Cortex of kidney (tissue), 1 donor: ENCODE results near the gene GABBR2.

Experiments used
- DNase-seq: peaks from one replicate; lab custom pipeline; 2025; lab: John Stamatoyannopoulos, UW

GABBR2 gene

DNA sequence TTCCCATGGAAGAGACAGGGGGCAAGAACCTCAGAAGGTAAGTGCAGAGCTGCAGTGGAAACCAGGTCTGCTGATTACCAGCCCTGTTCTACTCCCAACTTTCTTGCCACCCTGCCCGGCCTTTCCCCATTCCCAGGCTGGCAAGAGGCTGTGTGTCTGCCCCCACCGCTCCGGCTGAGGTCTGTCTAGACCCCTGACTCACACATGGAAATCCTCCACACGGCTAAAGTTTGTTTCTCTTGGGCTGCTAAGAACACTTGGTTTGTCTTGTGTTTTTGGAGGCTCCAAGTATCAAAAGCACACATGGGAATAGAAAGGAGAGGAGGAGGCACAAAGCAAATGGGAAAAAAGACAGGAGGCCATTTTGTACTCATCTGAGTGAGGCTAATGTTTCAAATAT, 168.3 kb downstream of the GABBR2 start:
- no peak for DNase-seq

DNA sequence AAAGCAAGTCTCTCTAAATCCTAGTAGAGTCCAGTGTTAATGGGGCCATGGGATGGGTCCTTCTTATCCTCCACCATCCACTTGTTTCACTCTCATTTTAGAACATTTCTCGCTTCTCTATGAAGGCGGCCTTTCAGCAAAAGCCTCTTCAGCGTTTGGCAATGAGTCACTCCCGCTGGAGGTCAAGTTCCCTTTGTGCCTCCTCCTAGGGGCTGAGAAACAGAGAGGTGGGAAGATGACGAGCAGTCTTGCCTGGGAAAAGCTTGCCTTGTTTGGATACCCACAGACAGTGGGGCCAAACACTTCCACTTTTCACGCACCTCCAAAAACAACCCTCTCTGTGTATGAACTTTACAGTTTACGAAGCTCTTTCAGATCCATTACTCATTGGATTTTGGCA, 168.8 kb downstream of the GABBR2 start:
- no peak for DNase-seq

DNA sequence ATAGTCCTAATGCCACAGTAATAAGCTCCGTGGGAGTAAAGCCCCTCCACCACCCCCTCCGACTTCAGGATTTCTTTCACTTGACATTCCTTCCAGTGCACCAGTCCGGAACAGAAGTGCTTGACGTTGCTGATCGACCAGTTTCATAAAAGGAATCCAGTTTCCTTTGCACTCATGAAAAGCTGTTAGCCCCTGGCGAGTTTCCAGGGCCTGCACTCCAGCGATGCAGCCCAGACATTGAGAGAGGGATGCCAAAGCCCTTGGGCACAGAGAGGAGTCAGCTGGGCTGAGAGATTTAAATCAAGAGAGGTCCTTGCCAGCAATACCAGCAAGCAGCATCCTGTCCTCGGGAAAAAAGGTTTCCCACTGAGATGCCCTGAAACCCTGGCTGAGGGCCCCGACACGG, 170.1 kb downstream of the GABBR2 start:
- DNase-seq = no peak

DNA sequence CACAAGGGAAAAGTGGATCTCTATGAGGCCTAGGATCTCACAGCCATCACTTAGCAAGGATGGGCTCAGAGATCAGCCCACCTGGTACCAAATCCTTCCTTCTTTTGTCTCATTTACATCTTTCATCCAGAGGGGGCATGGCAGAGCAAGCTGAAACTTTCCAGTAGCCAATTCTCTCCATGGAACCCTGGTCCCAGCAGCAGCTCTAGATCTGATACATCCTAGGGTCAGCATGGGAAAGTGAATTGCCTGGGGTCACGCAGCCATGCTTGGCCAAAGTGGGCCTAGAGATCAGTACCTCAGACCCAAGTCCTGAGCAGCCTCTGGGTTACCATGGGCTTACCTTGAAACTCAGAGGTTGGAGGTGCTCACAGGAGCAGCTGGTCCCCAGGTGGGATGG, 170.5 kb downstream of the GABBR2 start:
- DNase-seq = no peak

DNA sequence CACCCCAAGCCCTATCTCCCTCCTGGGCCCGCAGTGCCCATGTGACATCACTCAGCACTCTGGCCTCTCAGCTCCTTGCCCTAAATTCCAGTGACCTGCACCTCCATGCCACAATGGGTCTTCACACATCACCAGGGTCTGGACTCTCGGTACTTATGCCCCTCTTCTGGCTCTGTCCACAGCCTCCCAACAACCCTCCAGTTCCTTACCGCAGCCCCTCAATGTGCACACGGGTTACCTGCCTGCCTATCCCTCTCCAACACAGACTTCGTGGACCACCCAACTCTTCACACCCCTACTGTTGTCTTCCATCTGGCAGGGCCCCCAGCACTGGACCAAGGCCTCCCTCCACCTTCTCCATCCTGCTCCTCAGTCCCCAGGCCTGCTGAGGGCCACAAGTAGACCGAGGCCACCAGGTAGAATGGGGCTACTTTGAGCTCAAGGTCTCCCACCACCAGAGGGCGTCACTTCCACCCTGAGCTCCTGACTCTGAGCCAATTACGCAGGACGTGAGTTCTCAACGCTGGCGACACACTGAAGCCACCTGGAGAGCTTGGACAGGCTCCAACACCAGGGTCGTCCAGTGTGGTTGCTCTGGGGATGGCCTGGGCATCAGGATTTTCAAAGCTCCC, 172.1 kb downstream of the GABBR2 start:
- DNase-seq = no peak

DNA sequence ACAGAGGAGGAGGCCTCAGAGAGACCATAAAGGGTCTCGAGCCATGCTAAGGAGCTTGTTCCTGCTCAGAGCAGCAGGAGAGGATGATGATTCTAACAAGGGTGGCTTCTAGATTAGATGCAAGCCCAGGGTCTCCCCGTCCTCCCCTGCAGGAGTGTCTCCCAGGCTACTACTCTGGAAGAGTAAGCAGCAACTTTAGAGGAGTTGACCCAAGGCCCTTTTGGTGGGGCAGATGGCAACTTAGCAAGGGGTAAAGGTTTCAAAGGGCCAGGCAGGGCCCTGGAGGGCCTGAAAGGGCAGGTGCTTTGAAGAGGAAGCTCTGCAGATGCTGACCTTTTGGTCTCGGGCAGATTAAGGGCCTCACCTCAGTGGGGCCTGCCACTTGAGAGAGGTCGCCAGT, 174.9 kb downstream of the GABBR2 start:
- DNase-seq = no peak

DNA sequence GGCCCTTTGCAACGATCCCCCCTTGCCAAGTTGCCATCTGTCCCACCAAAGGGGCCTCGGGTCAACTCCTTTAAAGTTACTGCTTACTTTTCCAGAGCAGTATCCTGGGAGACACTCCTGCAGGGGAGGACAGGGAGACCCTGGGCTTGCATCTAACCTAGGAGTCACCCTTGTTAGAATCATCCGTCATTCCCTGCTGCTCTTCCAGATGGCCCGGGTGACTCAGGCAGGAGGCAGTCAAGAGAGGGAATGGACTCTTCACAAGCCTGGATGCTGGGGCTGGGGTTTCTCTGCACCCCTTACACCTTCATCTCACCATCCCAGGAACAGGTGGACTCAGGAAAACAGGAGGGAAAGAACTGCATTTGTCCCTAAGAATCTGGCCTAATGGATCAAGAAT, 175.6 kb downstream of the GABBR2 start:
- DNase-seq = no peak

DNA sequence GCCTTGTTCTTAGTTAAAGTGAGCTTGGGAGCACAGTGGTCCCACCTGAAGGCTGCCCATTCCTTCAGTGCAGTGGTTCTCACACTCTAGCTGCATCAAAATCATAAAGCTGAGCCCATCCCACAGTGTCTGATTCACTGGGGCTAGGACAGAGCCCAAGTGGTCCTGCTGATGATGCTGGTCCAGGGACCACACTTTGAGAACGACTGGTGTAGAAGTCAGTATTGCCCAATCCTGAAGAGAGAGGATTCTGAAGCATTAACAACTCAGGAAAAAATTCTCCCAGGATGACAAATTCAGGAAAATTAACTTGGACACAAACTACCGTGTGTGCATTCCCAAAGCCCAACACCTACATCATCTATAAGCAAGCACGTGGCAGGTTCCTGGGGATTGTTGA, 176.2 kb downstream of the GABBR2 start:
- no peak for DNase-seq

DNA sequence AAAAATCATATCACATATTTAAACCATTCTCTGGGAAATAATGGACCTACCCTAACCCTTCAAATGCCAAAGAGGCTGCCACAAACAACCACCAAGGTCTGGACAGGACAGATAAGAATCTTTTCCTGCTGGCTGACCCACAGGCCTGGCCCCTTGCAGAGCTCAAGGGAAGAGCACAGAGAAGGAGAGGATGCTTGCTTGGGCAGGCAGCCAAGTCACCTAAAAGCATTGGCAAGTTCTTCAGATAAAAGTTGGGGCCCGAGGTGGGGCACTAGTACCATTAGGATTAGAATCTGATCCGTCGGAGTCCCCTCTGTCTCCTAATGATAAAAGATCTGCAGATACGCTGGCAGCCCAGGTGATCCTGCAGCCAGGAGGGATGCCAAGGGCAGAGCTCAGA, 176.6 kb downstream of the GABBR2 start:
- no peak for DNase-seq

DNA sequence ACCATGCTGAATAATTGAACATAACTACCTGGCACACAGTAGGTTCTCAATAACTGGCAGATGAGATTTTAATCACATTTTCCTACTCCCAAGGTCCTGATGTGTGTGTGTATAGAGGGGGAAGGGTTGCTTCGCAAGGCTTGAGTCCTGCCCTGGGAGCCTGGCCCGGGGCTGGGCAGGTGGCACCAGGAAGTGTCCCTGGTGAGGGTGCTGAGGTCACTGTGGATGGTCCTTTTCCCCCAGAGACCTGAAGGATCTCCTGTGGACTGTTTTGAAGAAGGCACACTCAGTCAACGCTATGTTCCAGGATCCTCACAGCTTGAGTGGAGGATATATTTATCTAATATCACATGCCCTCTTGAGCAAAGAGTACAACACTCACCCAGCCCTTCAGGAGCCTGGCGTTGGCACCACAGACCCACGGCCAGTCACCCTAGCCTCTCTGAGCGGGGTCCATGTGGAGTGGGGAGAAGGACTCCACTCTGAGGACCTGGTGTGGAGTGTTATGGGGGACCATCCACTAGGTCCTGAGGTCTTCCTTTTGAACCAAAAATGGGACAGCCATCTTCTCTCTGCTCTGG, 177.8 kb downstream of the GABBR2 start:
- DNase-seq = no peak

DNA sequence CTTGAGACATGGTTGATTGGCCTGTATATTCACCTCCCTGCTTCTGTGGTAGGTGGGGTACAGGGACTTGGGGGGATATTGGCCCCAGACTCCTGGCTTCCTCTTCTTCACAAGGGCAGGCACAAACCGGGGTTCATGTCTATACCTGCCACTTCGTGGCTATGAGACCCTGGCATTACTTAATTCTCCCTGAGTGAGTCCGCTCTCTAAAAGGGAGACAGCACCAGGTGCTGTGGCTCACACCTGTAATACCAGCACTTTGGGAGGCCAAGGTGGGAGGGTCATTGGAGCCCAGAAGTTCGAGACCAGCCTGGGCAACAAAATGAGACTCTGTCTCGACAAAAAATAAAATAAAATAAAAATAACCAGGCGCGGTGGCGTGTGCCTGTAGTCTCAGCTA, 178.5 kb downstream of the GABBR2 start:
- no peak for DNase-seq

DNA sequence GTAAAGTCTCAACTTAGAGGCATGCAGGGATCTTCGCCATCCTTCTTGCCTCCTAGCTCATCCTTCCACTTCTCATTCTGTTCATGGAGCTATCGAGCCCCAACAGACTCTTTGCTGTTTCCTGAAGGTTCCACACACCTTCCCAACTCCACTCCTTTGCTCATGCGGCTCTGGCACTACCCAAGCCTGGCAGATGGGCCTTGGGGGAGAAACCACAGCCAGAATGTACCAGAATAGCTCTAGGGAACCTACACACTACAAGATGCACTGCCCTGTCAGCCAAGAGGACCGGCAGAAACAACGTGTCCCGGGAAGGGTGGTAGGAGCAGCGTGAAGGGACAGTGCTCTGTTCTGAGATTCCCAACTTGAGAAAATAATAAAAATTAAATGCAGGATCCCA, 178.9 kb downstream of the GABBR2 start:
- no peak for DNase-seq

DNA sequence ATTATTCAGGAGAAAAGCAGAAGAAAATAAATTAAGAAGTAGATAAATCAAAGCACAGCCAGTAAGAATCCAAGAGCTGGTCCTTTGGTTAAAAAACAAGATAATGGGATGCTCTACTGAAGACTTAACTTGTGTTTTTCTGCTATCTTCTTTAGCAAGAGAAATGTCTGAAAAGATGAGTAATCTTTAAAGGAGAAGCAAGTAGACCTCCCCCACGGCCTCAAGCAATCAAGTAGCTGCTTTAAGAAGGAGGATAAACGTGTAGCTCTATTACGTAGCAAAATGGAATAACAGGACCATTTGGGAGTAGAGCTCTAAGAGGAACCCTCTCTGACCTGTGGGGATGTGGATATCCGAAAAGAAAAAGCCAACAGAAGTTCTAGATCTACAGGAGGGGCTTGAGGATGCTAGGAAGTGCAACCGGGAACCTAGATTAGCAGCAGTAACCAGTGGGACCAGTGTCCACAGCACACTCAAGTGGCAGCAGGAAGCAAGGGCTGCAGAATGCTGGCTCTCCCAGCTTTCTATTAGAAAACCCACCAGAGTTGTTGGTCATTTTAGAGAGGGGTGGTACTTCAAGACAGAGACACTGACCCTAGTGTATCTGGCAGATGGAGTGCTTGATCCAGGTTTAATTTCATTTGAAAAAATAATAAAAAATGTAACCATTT, 185.4 kb downstream of the GABBR2 start:
- no peak for DNase-seq

DNA sequence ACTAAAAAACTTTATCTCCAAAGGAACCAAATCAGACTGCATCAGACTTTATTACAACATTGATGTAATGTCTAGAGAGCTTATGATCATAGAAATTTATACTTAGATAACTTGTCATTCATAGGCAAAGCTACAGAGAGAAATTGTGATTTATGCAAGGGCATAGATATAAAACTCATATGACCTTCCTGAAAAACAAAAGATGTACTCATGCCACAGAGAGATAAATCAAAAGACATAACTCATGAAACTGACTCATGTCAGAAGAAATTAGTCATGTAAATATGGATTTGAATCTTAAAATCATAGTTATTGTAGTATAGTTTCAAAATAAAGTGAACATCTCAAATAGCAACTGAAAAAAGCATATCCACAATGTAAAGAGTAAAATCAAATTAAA, 186.2 kb downstream of the GABBR2 start:
- DNase-seq = no peak

DNA sequence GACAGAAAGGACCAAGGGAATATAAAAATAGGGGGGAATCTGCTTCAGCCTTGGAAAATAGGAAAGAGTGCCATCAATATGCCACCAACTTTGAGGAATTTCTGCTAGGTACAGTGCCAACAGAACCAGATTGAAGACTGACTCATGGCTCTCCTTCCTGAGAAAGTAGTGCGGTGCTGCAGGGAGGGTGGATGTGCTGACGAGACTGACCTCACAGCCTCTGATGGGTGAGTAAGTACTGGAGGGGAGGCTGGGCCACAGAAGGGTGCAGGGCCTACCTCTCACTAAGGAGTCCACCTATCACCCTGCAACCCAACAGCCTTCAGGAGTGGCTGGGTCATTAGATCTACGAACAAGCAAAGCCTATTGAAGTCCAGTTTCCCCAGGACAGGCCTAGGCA, 187.6 kb downstream of the GABBR2 start:
- DNase-seq = no peak

DNA sequence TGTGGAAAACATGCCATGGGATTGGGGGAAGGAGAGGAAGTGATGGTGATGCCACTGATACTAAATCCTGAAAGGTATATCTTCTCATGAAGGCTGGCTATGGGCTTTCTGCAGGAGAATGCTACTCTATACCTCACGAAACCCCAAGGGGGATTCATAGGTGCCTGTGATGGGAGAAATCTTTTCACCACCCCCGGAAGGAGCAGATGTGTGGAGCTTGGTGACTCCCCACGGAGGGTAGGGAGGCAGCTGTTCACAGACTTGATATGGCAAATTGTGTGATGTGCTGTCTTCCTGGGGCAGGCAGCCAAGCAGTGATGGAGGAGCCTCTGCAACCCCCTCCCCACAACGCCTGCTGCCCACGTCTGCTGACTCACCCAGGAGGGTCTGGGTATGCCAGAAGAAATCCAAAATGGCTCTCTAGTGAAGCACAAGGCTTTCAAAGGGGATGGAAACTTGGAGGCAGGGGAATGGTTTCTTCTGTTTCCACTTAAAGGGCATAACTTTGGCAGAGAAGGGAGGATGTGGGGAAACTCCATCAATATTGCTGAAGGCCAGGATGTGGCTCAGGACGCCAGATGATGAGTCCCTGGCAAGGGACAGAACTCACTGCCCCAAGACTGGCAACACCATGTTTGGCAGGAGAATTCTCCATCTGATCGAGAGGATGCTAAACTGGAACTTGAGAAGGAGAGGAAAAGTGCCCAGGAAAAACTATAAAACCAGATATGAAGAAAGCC, 188.3 kb downstream of the GABBR2 start:
- DNase-seq = no peak

DNA sequence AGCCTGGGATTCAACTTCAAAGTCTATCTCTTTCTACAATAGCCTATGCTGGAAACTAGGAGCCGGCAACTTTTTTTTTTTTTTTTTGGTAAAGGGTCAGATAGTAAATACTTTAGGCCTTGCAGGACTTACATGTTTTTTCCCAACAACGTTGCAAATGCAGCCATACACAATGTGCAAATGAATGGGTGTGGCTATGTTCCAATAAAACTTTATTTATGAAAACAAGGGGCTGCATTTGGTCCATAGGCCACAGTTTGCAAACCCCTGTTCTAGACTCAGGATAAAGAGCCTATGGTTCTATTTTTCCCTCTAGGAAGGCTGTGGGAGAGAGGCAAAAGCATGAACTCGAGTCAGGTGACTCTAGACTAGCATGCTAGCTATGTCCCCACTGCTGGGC, 189.1 kb downstream of the GABBR2 start:
- no peak for DNase-seq

DNA sequence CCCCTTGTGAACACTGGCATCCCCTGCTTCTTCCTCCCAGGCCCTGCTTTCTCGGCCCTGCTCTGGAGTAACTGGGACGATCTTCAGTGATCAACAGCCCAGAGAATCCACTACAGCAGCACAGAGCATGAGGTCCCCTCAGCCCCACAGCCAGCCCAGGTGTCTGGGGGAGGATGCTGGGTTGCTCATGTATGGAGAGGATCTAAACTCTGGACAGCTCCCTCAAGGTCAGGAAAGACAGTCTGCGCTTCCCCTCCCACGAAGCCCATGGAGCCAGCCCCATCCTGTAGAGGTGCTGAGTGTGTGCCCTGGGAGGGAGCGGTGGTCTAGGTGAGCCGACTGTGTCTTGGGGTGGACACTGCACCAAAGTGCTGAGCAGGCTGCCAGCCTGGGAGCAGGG, 190.2 kb downstream of the GABBR2 start:
- DNase-seq = no peak

DNA sequence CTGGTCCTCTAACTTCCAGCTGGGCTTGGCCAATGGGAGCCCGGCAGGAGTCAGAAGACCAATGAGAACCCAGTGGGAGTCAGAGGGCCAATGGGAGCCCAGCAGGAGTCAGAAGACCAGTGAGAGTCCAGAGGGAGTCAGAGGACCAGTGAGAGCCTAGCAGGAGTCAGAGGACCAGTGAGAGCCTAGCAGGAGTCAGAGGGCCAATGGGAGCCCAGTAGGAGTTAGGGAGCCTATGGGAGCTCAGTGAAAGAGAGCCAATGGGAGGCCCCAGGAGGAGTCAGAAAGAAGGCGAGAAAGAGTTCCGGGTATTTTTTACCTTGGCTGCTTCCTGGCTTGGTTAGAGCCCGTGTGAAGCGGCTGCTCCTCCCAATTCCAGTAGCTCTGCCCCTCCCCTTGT, 191.0 kb downstream of the GABBR2 start:
- DNase-seq = no peak

DNA sequence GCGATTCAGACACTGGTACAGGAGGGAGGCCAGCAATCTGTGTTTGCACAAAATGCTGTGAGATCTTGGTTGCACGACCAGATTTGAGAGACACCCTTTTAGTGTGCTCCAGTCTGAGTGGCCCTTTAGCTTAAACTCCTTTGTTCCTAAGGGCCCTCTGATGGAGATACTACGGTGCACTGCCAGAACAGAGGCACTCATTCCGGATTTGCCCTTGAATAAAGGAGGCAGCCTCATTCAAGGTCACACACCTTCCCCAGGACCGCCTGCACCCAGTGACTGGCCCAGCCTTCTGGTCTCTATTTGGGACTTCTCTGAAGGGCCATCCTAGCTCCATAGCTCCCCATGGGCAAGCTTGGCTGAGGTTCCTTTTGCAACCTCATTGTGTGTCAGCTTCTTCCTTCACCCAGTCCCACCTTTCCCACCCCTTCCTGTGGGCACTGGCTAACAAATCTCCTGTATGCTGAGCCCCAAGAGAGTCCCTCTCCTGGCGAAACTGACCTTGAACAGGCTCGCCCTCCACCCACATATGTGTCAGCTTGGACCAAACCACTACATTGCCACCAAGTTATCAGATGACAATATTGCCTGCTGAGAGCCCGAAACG, 191.7 kb downstream of the GABBR2 start:
- DNase-seq = no peak

DNA sequence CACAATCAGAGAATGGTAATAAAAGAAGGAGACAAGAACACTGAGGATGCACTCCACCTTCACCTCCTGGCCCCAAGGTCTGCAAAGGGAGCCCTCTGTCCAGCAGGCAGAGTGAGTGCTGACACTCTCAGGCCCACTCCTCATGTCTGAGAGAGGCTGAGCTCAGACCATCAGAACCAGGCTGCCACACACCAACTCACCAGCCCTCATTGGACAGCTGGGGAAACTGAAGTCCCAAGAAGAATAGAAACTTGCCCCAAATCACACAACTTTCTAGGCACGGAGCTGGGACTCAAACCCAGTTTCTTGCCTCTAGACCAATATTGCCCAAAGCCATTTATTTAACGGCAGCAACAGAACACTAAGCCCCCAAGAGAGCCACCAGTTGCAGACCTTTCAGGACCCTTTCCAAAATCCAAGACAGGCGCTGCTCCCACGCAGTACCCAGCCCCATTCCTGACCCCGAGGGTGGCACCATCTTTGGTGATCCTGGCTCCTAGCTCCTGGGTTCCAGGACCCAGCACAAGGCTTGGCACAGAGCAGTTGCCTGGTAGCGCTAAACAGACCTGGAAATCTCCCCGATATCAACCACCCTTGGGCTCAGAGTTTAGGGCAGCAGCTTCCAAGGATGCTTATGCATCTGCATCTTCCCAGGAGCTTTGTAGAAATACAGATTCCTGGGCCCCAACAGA, 192.4 kb downstream of the GABBR2 start:
- no peak for DNase-seq
